HEK293 (cell line): Measurements from ENCODE around the gene NOS1AP.

ENCODE experiments used
- CTCF ChIA-PET: fragments of 350-600 bp; formaldehyde crosslinking; extraction: SDS; loops from one replicate; lab custom pipeline; 2021; ENCODE audit warnings: antibody characterized with exemption; lab: Yijun Ruan, JAX
- POLR2A ChIA-PET: fragments of 300-600 bp; formaldehyde crosslinking; extraction: SDS; loops from one replicate; lab custom pipeline; 2020; ENCODE audit warnings: antibody characterized with exemption, inconsistent platforms; lab: Yijun Ruan, JAX
- H3K27ac ChIP-seq: fragments of 200-500 bp; sonication (Bioruptor generic); 2 replicates; pipeline ENCODE4 v1.5.1; 2014; ENCODE audit warnings: low read depth, low read length, control low read depth, inconsistent platforms; ENCODE audit errors: extremely low read depth
- H3K36me3 ChIP-seq, 2 experiments: fragments of 200-500 bp in 1 of 2; sonication (Bioruptor generic) in 1 of 2; 1 replicate in 1 of 2; 2 replicates in 1 of 2; pipeline ENCODE4 v1.5.1; 2014 to 2017; ENCODE audit warnings: inconsistent platforms in 2 of 2, low read length in 2 of 2; ENCODE audit not compliant: control insufficient read depth in 2 of 2, insufficient read depth in 1 of 2
- H3K4me1 ChIP-seq: fragments of 200-500 bp; sonication (Bioruptor generic); 2 replicates; pipeline ENCODE4 v1.5.1; 2014; ENCODE audit warnings: mild to moderate bottlenecking, low read length, inconsistent platforms; ENCODE audit not compliant: control insufficient read depth, insufficient read depth
- H3K4me3 ChIP-seq: 2 replicates; pipeline ENCODE4 v1.5.1; 2011; ENCODE audit warnings: low read depth, mild to moderate bottlenecking, control low read depth, low read length, moderate library complexity
- H3K9me3 ChIP-seq: fragments of 200-500 bp; sonication (Bioruptor generic); 2 replicates; pipeline ENCODE4 v1.5.1; 2014; ENCODE audit warnings: low read depth, low read length, inconsistent platforms; ENCODE audit not compliant: control insufficient read depth, insufficient read depth
- BCL11B ChIP-seq: fragments of 450-650 bp; formaldehyde crosslinking; IDR thresholded peaks from 2 replicates; pipeline ENCODE4 v1.5.1; 2016; ENCODE audit warnings: low read depth, missing biosample characterization, missing genetic modification characterization
- EGR2 ChIP-seq: fragments of 450-650 bp; formaldehyde crosslinking; IDR thresholded peaks from 2 replicates; pipeline ENCODE4 v1.5.1; 2016; ENCODE audit warnings: low read depth, missing biosample characterization, missing genetic modification characterization
- ELK4 ChIP-seq: IDR thresholded peaks from 2 replicates; pipeline ENCODE4 v1.6.1; 2011; ENCODE audit warnings: mild to moderate bottlenecking, low read depth, low read length, borderline replicate concordance
- KLF7 ChIP-seq: fragments of 450-650 bp; formaldehyde crosslinking; IDR thresholded peaks from 2 replicates; pipeline ENCODE4 v1.5.1; 2016; ENCODE audit warnings: missing biosample characterization, missing genetic modification characterization, borderline replicate concordance
- KLF8 ChIP-seq: fragments of 450-650 bp; formaldehyde crosslinking; IDR thresholded peaks from 2 replicates; pipeline ENCODE4 v1.5.1; 2016; ENCODE audit warnings: missing biosample characterization, missing genetic modification characterization
- OSR2 ChIP-seq: fragments of 450-650 bp; formaldehyde crosslinking; IDR thresholded peaks from 2 replicates; pipeline ENCODE4 v1.5.1; 2016; ENCODE audit warnings: missing biosample characterization, missing genetic modification characterization
- OVOL3 ChIP-seq: fragments of 450-650 bp; formaldehyde crosslinking; IDR thresholded peaks from 2 replicates; pipeline ENCODE4 v1.5.1; 2016; ENCODE audit warnings: missing biosample characterization, missing genetic modification characterization
- PRDM1 ChIP-seq: fragments of 450-650 bp; formaldehyde crosslinking; IDR thresholded peaks from 2 replicates; pipeline ENCODE4; 2016; ENCODE audit warnings: missing biosample characterization, missing genetic modification characterization
- YY2 ChIP-seq: fragments of 450-650 bp; formaldehyde crosslinking; IDR thresholded peaks from 2 replicates; pipeline ENCODE4 v1.5.1; 2016; ENCODE audit warnings: missing biosample characterization, missing genetic modification characterization
- ZNF112 ChIP-seq: fragments of 450-650 bp; formaldehyde crosslinking; IDR thresholded peaks from 2 replicates; pipeline ENCODE4 v1.5.0; 2017; ENCODE audit warnings: missing biosample characterization, missing genetic modification characterization
- ZNF174 ChIP-seq: fragments of 450-650 bp; formaldehyde crosslinking; IDR thresholded peaks from 2 replicates; pipeline ENCODE4 v1.5.0; 2017; ENCODE audit warnings: missing biosample characterization, mild to moderate bottlenecking, missing genetic modification characterization
- ZNF211 ChIP-seq: fragments of 450-650 bp; formaldehyde crosslinking; IDR thresholded peaks from 2 replicates; pipeline ENCODE4 v1.5.1; 2016; ENCODE audit warnings: low read depth, missing biosample characterization, missing genetic modification characterization
- ZNF23 ChIP-seq: fragments of 450-650 bp; formaldehyde crosslinking; IDR thresholded peaks from 2 replicates; pipeline ENCODE4 v1.5.1; 2016; ENCODE audit warnings: missing biosample characterization, missing genetic modification characterization, borderline replicate concordance
- ZNF26 ChIP-seq: fragments of 450-650 bp; formaldehyde crosslinking; IDR thresholded peaks from 2 replicates; pipeline ENCODE4 v1.5.1; 2016; ENCODE audit warnings: missing biosample characterization, missing genetic modification characterization
- ZNF280D ChIP-seq: fragments of 450-650 bp; formaldehyde crosslinking; IDR thresholded peaks from 2 replicates; pipeline ENCODE4 v1.5.1; 2016; ENCODE audit warnings: missing biosample characterization, missing genetic modification characterization
- ZNF311 ChIP-seq: fragments of 450-650 bp; formaldehyde crosslinking; IDR thresholded peaks from 2 replicates; pipeline ENCODE4 v1.5.1; 2017; ENCODE audit warnings: missing biosample characterization, missing genetic modification characterization, borderline replicate concordance
- ZNF558 ChIP-seq: fragments of 450-650 bp; formaldehyde crosslinking; IDR thresholded peaks from 2 replicates; pipeline ENCODE4 v1.5.1; 2016; ENCODE audit warnings: missing biosample characterization, missing genetic modification characterization
- ZNF560 ChIP-seq: fragments of 450-650 bp; formaldehyde crosslinking; IDR thresholded peaks from 2 replicates; pipeline ENCODE4 v1.5.1; 2017; ENCODE audit warnings: missing biosample characterization, missing genetic modification characterization, borderline replicate concordance
- ZNF585B ChIP-seq: fragments of 450-650 bp; formaldehyde crosslinking; IDR thresholded peaks from 2 replicates; pipeline ENCODE4 v1.5.1; 2016; ENCODE audit warnings: missing biosample characterization, missing genetic modification characterization
- ZNF626 ChIP-seq: fragments of 450-650 bp; sonication (Bioruptor Pico); formaldehyde crosslinking; IDR thresholded peaks from 2 replicates; pipeline ENCODE4 v1.5.1; 2018; ENCODE audit warnings: missing biosample characterization, missing genetic modification characterization, inconsistent platforms
- ZNF670 ChIP-seq: fragments of 450-650 bp; formaldehyde crosslinking; IDR thresholded peaks from 2 replicates; pipeline ENCODE4 v1.5.1; 2016; ENCODE audit warnings: missing biosample characterization, missing genetic modification characterization, low read depth
- ZNF768 ChIP-seq: fragments of 450-650 bp; formaldehyde crosslinking; IDR thresholded peaks from 2 replicates; pipeline ENCODE4 v1.5.1; 2018; ENCODE audit warnings: missing biosample characterization, mild to moderate bottlenecking, missing genetic modification characterization
- ZNF776 ChIP-seq: fragments of 450-650 bp; formaldehyde crosslinking; IDR thresholded peaks from 2 replicates; pipeline ENCODE4 v1.5.0; 2017; ENCODE audit warnings: missing biosample characterization, missing genetic modification characterization, borderline replicate concordance
- ZNF792 ChIP-seq: fragments of 450-650 bp; formaldehyde crosslinking; IDR thresholded peaks from 2 replicates; pipeline ENCODE4 v1.5.1; 2016; ENCODE audit warnings: missing biosample characterization, missing genetic modification characterization
- ZNF830 ChIP-seq: fragments of 450-650 bp; IDR thresholded peaks from 2 replicates; pipeline ENCODE4 v1.5.0; 2018; ENCODE audit warnings: missing biosample characterization, missing genetic modification characterization, low read depth, mild to moderate bottlenecking, moderate library complexity
- TF ChIP-seq, protein P1 (sequence below): fragments of 450-650 bp; formaldehyde crosslinking; IDR thresholded peaks from 2 replicates; pipeline ENCODE4 v1.5.1; 2016; ENCODE audit warnings: missing biosample characterization, missing genetic modification characterization
- TF ChIP-seq, protein P2 (sequence below): fragments of 450-650 bp; formaldehyde crosslinking; IDR thresholded peaks from 2 replicates; pipeline ENCODE4 v1.5.1; 2016; ENCODE audit warnings: missing biosample characterization, missing genetic modification characterization

The NOS1AP gene

GRCh38 chr1:162376691-162377090, 307.2 kb downstream of the NOS1AP start, which contains the start of gene SPATA46 (continued):
- no peak for TF ChIP-seq ZNF558 (tag by site-specific recombination)
- TF ChIP-seq, protein P1, sequence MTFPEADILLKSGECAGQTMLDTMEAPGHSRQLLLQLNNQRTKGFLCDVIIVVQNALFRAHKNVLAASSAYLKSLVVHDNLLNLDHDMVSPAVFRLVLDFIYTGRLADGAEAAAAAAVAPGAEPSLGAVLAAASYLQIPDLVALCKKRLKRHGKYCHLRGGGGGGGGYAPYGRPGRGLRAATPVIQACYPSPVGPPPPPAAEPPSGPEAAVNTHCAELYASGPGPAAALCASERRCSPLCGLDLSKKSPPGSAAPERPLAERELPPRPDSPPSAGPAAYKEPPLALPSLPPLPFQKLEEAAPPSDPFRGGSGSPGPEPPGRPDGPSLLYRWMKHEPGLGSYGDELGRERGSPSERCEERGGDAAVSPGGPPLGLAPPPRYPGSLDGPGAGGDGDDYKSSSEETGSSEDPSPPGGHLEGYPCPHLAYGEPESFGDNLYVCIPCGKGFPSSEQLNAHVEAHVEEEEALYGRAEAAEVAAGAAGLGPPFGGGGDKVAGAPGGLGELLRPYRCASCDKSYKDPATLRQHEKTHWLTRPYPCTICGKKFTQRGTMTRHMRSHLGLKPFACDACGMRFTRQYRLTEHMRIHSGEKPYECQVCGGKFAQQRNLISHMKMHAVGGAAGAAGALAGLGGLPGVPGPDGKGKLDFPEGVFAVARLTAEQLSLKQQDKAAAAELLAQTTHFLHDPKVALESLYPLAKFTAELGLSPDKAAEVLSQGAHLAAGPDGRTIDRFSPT (tag by site-specific recombination) = no peak
- no peak for TF ChIP-seq ELK4
- no peak for TF ChIP-seq KLF7 (tag by site-specific recombination)
- no peak for TF ChIP-seq ZNF23 (tag by site-specific recombination)
- no peak for TF ChIP-seq ZNF174
- no peak for TF ChIP-seq ZNF670 (tag by site-specific recombination)
- no peak for TF ChIP-seq KLF8 (tag by site-specific recombination)

- peaks cover 0 to 16% of the 10 kb centered on the region in 2 experiments; a peak in 1 of 3 replicates for H3K36me3 ChIP-seq
- no peaks in the 10 kb centered on the region for H3K4me1 ChIP-seq
- POLR2A ChIA-PET = no interaction called here
- CTCF ChIA-PET = interaction anchor here (0.5 to 1.9 kb wide), 6 partner anchors 11 to 343 kb away, joined by 3 to 8 read pairs (median 3); no protein-coding TSS in a partner anchor
- H3K4me3 ChIP-seq = no peak overlapping the region
- no peaks in the 10 kb centered on the region for H3K9me3 ChIP-seq
- TF ChIP-seq EGR2 (no peak), ZNF558 (tag by site-specific recombination) (no peak), ZNF830 (no peak), ZNF26 (tag by site-specific recombination) (no peak), ZNF626 (tag by site-specific recombination) (no peak), OVOL3 (no peak), OSR2 (tag by site-specific recombination) (no peak), ZNF792 (no peak), ZNF311 (no peak), ZNF585B (tag by site-specific recombination) (no peak), YY2 (tag by site-specific recombination) (no peak), ZNF768 (no peak), ZNF280D (tag by site-specific recombination) (no peak), ZNF560 (tag by site-specific recombination) (no peak), ZNF776 (tag by site-specific recombination) (no peak), BCL11B (tag by site-specific recombination) (no peak), ZNF112 (tag by site-specific recombination) (no peak), PRDM1 (no peak), ZNF211 (no peak)
- TF ChIP-seq, protein P2, sequence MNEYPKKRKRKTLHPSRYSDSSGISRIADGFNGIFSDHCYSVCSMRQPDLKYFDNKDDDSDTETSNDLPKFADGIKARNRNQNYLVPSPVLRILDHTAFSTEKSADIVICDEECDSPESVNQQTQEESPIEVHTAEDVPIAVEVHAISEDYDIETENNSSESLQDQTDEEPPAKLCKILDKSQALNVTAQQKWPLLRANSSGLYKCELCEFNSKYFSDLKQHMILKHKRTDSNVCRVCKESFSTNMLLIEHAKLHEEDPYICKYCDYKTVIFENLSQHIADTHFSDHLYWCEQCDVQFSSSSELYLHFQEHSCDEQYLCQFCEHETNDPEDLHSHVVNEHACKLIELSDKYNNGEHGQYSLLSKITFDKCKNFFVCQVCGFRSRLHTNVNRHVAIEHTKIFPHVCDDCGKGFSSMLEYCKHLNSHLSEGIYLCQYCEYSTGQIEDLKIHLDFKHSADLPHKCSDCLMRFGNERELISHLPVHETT (tag by site-specific recombination) = no peak
- no peak overlapping the region for H3K27ac ChIP-seq
These were observed 310.8 kb downstream of the NOS1AP start for GRCh38 chr1:162380061-162380846.
